Measurements from ENCODE around the gene PREPL.

- TF ChIP-seq CTCF (IDR thresholded peaks at IDR 0.05 in 2 of 3, conservative IDR thresholded peaks at IDR 0.05 in 1 of 3; ENCODE audit: insufficient read depth in 2 of 3, low read depth in 1 of 3, low read length in 3 of 3) (peak; percentile 38 to 55 (median 45); a peak in 3 of 6 replicates), FOXJ3 (CRISPR knock-in tag; IDR thresholded peaks at IDR 0.05) (no peak), EGR1 (conservative IDR thresholded peaks at IDR 0.05) (no peak), BACH1 (tag; IDR thresholded peaks at IDR 0.05) (no peak)
Observed at GRCh38 chr2:44342854-44343253, 18.4 kb downstream of the PREPL start.

Measured in K562 (cell line).